Astrocyte of the hippocampus (primary cell): ENCODE data around the gene RNASE13.
"Not testable (repeated sequence)": the region's sequence is repeated elsewhere in the genome, so short reads cannot be mapped to it uniquely, and the experiment has no call there.

Experiments used
- DNase-seq: peaks from one replicate; pipeline ENCODE4 v3.0.0; 2011; ENCODE audit warnings: low read depth, low spot score

Gene RNASE13

DNA sequence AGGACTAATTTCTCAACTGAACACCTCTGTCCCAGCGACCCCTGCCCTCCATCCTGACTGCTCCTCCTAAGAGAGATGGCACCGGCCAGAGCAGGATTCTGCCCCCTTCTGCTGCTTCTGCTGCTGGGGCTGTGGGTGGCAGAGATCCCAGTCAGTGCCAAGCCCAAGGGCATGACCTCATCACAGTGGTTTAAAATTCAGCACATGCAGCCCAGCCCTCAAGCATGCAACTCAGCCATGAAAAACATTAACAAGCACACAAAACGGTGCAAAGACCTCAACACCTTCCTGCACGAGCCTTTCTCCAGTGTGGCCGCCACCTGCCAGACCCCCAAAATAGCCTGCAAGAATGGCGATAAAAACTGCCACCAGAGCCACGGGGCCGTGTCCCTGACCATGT is 8.3 kb upstream of the RNASE13 start:
- DNase-seq = peak; percentile 51

- peak; percentile 34 for DNase-seq
Observed at GRCh38 chr14:21041676-21042433, 7.2 kb upstream of the RNASE13 start, which contains the start of gene RNASE7. Gene RNASE7, plus strand, starts transcription at chr14:21042362. Its CDS starts 631 bp downstream, at chr14:21042993.

DNA sequence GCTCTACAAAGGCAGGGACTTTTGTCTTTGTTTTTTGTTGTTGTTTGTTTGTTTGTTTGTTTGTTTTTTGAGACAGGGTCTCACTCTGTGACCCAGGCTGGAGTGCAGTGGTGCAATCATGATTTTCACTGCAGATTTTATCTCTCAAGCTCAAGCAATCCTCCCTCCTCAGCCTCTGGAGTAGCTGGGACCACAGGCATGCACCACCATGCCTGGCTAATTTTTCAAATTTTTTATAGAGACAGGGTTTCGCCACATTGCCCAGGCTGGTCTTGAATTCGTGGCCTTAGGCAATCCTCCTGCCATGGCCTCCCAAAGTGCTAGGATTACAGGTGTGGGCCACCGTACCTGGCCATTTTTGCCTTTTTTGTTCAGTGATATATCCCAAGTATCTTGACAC is 6.3 kb upstream of the RNASE13 start:
- DNase-seq = not testable (repeated sequence)

DNA sequence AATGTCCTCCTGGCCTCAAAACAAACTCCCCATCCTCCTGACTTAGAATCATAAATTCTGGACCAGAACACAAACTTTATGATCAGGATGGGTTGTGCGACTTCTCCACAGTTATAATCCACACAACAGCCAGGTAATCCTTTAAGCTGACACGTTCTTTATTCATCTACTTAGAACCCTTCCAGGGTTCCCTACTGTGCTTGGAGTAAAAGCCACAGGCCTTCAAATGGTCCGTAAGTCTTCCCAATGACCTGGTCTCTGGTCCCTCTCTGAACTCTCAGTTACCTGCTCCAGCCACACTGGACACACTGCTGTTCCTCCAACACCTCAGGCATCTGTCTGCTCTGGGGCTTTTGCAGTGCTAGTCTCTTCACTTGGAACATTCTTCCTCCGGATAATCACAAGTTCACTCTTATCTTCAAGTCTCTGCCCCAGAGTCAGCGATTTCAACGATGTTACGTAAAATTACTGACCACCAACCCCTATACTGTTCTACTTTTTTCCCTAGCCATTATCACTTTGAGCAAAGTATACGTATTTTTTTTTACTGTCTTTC is 5.8 kb upstream of the RNASE13 start:
- DNase-seq = no peak

DNA sequence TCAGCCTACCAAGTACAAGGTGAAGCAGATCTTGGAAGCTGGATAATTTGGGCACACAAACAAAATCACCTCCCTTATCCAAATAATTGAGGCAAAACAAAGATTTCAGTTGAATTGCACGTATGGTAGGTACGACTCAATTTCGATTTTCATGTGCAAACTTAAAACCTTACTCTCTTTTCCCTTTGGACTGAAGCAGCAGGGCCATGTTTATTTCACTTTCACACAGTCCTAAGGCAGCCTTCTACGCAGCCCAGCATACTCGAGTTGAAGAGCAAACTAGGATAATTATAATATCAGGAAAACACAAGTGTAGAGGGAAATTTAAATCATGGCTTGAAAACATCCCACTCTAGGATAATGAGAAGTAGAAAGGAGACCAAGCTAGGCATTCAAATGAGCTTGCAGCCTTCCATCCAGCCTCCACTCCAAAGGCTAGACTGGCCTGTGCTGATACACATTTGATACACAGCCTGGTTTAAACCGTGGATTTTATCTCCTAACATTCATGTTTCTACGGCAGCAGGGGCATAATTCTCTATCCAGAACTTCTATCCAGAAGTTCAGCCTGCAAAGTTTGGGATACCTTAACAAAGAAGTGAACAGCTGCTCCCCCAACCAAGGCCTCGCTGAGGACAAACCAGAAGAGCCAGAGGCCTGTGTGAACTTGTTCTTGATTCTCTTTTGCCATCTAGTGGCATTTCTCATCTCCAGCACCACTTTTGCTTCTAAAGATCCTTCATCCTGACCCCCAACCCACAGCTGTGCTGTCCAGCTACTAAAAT is 5.2 kb upstream of the RNASE13 start:
- DNase-seq = peak; percentile 74

- peak; percentile 46 for DNase-seq
Observed at GRCh38 chr14:21038441-21039422, 4.1 kb upstream of the RNASE13 start.

- DNase-seq = no peak
Observed at GRCh38 chr14:21037156-21037555, 2.5 kb upstream of the RNASE13 start.

- DNase-seq = no peak
Observed at GRCh38 chr14:21036751-21037150, 2.1 kb upstream of the RNASE13 start.

- no peak for DNase-seq
Observed at GRCh38 chr14:21033133-21033698, 1.4 kb downstream of the RNASE13 start.

DNA sequence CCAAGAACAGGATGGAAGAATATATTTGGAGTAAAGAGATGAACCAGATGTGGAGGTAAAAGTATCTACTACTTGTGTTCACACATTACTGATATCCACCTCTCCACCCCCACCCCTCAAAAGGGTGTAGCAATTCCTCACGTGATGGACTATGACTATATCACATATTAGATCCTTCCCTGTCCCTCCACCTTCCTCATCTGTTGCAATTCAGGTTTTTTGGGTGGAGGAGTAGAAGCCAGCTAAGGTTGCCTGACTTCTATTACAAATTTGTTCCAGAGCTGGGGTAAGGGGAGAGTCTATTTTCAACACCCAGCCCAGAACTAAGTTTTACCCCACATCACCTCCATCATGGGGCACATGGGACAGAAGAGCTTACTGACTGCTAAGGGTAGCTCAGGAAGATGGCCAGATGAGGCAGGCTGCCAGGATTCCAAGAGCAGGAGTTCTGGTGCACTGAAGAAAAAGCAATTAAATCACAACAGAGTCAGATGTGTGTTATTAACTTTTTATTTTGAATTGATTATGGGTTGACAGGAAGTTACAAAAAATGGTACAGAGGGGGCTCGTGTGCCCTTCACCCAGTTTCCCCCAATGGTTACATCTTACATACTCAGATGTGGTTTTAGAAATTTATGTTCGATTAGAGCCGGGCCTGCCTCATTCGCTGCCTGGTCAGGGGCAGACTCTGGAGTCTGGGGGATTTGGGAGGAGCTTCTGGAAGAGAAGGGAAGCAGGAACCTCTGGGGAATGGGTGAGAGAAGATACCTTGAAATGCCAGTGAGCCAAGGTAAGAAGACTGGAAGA is 2.1 kb downstream of the RNASE13 start:
- no peak for DNase-seq

DNA sequence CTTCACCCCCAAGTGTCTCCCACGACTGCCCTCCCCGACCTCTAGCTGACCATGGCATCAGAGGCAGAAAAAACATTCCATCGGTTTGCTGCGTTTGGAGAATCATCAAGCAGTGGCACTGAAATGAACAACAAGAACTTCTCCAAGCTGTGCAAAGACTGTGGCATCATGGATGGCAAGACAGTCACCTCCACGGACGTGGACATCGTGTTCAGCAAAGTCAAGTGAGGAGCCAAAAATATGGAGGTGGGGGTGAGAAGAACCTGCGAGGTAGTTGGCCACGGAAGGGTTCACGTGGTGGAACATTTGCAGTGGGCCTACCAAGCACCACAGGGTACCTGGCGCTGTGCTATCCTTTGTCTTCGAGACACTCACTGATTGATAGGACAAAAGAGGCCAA is 4.1 kb downstream of the RNASE13 start:
- DNase-seq = no peak

DNA sequence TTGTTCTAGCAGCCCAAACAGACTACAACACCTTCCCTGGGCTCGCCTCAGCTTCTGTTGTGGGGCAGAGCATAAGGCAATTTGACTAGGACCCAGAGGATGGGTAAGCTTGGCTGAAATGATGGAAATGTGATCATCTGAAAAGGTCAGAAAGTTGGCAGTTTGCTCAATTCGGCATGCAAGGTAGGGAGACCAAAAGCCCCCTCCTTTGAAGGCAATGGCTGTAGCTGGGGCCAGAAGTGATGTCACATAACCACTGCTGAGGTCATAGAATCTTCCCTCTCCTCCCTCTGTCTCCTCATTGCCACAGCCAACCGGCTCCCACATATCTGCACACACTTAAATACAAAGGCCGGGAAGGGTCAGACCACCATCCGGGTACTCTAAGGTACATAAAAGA is 4.7 kb downstream of the RNASE13 start, which contains the start of gene TPPP2:
Gene TPPP2 (plus strand): TSS at position 301 of the 400 bp plus-strand sequence. CDS start 365 bp downstream, outside the sequence.
- DNase-seq = no peak

DNA sequence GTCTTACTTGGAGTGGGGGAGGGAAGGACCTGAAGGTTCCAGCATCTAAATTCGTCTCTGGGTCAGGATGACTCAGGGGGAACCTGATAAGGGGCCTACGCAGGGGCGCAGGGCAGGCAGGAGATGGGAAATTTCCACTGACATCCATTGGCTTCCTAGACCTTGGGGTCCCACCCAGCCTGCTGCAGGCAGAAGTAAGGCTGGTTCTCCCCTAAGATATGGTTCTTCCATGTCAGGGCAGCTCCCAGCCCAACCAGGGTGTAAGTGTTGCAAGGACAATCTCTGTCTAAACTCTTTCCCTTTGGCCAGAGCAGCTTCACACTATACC is 7.7 kb downstream of the RNASE13 start:
- DNase-seq = no peak

DNA sequence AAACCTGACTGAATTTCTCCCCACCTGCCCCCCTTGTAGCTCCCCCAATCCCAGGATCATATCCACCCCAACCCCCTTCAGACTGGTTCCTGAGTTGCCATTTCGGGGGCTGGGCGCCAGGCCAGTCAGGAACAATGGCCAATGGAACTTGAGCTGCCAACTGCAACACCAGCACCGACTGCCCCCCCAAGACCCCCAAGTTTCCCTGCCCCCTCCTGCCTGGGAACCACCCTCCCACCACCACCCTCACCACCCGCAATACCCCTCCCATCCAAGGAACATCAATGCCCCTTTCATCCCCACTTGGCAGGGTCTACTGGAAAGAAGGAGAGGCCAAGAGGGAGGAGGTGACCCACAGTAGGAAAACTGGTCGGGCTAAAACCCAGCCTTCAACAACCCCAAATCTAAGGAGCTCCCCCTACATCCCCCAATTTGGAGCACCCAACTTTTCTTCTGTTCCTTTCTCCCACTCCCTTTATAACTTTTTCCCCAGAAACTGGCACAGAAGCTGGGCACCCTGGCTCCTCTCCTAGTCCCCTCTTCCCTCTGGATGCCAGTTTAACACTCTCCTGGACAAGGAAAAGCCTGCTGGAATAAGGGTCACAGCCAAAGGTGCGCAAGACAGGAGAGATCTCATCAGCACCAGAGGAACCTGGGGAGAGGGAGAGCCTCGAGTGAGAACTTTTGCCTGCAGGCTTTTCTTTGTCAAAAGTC is 8.2 kb downstream of the RNASE13 start:
- no peak for DNase-seq

DNA sequence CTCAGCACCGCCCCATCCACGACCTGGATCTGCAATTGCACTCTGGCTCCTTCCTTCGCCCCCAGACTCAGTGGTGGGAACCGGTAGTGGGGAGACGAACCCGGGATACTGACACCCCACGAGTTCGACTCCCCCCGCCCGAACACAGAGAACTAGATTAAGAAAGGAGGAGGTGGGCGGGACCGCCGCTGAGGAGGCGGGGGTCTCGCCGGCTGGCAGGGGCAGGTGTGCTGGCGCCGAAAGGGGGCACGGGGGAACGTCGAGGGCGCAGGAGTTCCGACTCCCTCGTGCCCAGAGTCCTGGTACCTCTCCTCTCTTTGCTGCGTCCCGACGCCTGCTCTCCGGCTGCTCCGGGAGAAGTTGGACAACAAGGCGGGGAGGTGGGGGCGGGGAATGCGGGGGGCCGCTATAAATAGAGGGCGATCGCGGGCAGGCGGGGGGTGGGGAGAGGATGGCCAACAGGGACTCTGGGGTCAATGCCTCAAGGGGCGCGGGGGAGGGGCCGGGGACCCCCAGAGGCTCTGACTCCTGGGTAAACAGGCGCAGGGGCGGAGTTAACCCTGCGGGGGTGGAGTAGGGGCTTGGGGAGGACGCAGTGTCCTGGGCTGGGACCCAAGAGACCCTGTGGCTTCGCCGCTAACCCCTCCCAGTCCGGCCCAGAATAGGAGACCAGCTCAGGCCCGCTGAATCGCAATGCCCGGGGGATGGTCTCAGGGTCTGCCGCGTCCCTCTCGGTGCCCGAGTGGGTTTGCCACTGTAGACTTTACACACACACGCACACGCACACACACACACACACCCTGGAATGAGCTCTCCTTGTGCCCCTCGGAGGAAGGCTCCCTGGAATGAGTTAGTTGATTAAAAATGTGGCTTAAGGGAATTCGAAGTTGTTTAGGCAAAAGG is 9.0 kb downstream of the RNASE13 start:
- peak; percentile 28 for DNase-seq

GRCh38 chr14:21024585-21025370 is 9.8 kb downstream of the RNASE13 start, which contains the start of gene NDRG2:
Gene NDRG2, minus strand, starts transcription at chr14:21025061. Its CDS starts 1,746 bp downstream, at chr14:21023315.
- peak; percentile 65 for DNase-seq

DNA sequence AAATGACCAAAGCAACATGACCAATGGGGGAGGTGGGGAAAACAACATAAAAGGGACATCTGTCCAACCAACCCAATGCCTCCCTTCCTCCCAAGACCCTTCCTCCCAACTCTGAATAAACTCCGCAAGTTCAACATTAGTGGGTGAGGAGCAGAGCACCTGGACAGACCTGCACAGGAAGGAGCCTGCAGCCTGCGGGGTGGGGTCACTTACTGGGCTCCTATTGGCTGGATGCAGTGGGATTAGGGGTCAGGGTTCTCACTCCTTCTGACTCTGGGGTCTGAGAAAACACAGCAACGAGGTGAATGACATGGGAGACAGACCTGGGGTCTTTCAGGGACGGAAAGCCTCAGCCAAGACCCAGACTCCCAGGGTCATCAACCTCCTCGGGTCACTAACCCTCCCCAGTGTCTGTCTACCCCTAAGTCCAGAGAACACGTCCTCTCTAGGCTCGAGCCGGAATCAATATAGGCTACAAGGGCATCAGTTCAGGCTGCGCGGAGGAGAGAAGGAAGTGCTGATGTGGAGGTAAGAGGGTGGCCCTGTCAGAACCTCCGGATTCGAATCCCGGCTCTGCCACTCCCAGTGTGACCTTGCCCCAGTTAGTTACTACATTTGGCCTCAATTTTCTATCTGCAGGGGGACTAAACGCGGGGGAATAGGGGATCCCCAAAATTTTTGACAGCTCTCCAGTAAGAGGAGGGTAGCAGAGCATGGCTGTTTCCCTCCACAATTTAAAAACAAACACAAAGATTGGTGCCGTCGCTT is 10.6 kb downstream of the RNASE13 start:
- no peak for DNase-seq
